GM21526 (cell line): ENCODE data around the gene ANKRD35.

Source experiments
- ATAC-seq: cut with Tn5 transposase; IDR thresholded peaks from one replicate; pipeline ENCODE4 v1.9.1; 2021; ENCODE audit warnings: moderate library complexity; ENCODE audit not compliant: unreplicated experiment, low FRiP score

The ANKRD35 gene

DNA sequence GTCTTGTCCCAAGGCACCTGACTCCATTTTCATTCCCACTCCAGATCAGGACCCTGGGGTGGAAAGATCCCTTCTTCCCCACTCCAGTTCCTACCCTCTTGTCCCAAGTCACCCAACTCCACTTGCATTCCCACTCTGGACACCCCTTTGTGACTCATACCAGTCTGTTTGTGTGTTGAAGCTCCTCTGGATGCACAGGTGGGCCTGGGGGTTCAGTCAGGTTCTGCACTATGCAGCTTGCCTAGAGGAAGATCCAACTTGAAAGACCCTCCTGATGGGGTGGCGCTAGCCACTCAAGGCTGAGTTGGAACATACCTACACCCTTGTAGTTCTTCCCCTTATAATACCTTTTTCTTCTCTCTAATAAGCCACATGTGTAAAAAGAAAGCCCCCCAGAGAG, 9.8 kb upstream of the ANKRD35 start:
- no peak for ATAC-seq

DNA sequence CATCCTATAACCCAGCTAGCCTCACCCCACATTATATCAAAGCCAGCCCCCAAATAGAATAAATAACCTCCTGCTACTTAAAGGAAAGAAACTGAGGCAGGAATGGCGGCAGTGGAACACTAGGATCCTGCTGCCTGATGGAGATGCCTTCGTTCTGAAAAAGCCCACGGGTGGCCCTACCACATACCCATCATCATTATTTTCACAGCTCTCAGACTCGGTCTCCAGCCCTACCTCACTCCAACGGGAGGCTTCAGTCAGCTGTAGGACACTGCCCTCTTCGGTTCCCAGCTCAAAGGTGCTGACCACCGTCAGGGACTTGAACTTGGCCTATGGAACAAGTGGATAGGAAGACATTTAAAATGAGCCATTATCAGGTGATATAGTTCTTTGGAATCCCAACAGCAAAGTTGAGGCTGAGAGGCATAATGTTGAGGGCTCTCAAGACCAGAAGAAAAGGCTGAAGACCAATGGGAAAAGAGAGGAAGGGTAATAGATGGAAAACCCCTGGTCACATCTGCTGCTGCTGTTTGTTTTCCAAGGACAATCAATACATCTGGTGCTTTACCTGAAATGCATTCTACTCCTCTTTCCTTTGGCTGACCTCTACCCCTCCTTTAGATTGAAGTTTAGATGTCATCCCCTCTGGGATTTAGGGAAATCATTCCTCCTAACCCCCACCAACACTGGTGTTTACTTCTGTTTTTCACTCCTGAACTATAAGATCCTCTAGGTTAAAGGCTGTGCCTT, 7.8 kb upstream of the ANKRD35 start:
- no peak for ATAC-seq

DNA sequence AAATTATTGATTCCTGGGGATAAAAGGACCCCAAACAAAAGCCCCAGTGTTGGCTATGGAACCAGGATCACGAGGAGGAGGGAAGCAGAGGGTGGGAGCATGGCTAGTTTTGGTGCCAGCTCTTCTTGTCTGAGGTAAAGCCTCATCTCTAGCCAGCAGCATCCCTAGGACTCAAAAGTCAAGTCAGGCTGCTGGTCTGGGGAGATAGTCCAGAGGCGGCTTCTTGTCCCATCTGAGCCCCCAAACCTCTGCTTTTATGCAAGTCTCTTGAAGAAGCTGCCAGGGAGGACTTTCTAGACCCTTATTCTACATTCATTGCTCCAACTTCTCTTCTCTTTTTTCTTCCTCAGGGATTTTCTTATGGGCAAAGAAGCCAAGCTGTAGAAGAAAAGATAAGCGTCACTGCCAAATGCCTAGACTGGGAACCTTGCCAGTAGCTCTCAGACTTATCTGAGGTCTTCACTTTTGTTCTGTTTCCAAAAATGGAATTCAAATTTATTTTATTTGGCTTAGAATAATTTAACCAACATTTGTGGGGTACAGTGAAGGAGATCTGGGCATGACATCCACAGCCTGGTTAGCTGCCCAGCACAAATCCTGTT, 6.9 kb upstream of the ANKRD35 start:
- ATAC-seq = no peak

DNA sequence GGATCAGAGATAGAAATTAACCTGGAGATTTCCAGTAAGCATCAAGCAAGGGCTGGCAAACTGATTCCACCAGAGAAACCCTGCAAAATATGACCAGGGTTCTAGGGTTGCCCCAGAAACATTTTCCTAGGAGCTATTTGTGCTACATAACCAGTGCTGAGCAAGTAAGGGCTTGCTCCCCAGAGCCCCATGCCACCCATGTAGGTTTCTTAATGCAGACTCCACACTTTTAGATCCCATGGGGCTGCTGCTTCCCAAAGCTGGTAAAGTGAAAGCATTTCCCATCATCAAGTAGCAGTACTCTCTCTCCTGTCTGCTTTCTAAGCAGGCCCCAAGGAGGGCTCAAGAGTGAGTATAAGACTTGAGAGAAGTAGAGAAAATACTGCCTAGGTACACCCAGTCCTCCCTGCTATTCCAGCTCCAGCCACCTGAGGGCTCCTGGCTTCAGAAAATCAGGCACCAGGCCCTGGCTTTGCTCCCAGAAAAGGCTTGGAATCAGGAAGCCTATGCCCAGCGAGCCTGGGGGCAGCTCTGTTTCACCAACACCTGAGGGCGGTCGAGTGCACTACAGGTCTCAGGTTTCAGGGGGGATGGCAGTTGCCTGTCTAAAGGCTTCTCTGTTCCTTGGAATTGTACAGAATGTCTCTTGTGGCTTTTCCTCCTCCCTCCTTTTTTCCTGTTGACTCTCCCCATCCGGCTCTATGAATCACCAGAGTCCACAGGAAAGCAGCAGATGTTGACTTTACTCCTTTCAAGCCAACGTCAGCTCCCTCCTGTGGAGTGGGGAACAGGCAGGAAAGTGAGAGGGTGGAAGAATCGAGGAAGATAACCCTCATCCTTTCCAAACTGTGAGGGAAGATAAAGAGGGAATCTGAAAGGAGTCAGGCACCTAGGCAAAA, 6.2 kb upstream of the ANKRD35 start:
- no peak for ATAC-seq

DNA sequence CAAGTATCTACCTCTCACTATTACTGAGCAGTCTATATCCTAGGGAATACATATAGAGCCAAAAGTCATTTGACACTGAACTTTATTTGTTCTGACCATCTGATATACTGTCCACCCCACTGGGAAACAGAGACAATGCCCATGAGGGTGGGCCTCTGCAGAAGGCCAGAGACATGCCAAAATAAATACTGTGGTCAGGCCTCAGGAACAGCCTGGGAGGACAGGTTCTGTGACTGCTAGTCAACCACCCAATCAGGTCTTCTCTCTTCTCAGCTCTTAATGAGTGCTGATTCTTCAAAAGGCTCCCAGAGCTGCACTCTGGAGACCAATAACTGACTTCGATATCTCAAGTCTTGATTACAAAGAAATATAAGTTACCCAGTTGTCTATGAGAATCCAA, 5.5 kb upstream of the ANKRD35 start:
- ATAC-seq = no peak

DNA sequence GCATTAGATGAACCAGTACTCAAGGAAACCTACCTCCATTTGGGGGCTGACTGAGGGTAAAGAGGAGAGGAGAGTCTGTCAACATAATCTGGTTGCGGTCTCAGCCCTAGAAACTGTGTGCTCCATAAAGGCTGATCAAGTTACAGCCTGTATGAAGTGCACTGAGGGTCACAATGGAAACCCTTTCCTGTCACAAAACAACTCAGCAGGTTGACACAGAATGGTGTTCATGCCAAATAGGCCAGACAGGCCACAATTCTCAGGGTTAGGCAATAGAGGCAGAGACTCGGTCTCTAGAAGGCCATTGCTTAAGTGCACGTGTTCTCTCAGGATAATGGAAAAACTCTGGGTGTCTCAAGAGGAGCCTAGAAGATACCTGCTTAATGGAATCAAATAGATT, 4.1 kb upstream of the ANKRD35 start:
- no peak for ATAC-seq

DNA sequence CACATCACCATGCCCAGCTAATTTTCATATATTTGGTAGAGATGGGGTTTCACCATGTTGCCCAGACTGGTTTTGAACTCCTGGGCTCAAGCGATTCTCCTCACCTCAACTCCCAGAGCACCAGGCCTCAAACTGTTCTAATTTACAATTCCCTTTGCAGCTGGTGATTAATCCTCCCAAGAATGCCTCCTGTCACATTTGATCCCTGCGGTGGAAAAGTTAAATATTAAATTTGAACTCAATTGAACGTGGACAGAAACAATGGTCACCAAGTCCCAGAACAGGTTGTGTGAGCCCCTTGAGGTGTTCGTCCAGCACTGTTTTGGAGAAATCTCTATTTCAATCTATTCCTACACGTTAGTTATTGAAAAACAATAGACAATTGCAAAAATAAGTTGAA, 2.0 kb upstream of the ANKRD35 start:
- no peak for ATAC-seq

DNA sequence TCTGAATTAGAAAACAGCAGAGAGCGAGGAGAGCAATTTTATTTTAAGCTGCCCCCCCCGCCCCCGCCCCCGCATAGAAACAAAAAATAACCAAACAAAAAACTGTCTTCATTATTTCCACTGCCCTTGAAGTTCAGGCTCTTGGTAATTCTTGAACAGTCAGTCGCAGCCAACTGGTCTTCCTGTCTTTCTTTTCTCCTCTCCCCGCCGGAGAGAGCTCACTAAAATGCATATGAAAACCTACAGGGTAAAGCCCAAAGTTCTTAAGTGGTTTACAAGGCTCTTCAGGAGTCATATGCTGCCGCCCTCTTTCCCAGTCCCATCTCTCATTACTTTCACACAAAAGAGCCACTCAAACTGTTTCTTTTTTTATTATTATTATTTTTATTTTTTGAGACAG, 1.1 kb upstream of the ANKRD35 start:
- no peak for ATAC-seq

DNA sequence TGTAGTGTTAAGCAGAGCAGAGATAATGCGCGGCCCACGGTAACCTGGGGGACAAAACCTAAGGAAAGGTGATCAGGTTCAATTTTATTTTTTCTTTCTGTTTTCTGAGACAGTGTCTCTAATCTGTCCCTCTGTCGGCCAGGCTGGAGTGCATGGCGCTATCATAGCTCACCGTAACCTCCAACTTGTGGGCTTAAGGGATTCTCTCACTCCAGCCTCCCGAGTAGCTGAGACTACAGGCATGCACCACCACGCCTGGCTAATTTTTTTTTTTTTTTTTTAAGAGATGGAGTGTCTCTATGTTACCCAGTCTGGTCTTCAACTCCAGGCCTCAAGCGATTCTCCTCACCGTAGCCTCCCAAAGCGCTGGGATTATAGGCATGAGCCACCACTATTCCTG, 724 bp upstream of the ANKRD35 start:
- no peak for ATAC-seq

DNA sequence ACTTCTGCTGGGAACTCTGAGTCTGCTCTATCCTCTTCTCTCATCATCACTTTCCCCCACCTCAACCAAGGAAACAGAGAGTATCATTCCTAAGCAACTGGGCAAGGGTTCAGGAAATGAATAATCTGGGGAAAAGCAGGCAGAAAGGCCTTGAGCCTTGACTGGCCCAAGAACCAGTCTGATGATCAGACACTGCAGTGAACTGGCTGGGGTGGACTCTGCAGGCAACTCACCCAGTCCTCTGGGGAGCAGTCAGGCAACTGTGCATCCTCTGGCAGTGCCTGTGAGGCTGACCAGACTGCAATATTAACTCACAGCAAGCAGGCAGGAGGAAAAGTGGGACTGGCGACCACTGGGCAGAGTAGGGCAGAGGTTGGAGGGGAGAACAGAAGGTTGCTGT, 991 bp downstream of the ANKRD35 start:
- no peak for ATAC-seq

DNA sequence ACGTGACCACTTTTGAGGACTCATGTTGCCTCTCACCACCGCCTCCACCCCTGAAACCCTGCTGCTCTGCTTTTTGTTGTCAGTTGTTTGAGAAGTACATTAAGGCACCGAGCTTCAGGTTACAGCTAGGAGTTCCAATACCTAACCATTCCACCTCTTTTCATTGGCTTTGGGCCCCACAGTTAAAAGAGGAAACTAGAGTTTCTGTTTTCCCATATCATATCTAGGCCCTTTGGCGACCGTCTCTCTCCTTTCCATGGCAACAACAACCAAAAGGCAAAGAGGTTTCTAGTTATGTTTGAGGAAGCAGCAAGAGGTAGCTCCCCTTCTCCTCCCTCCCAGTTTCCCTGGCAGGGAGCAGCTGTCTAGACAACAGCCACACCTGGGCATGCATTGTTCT, 5.9 kb downstream of the ANKRD35 start:
- no peak for ATAC-seq

DNA sequence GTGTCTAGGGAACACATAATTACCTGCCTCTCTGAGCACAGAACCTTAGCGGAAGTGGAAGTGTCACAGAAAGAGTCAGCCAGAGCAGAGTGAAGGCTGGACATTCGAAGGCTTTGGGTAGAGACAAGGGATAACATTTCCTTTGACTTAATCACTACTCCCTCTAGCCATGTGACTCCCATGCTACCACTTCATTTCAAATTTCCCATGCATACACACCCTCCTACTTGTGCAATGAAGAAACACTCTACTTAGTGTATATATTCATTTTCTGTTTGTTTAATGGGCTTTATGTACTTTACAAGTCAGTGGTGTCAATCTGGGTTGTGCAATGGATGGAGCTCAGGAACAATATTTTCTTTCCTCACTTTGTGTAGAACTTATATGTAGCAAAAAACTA, 6.9 kb downstream of the ANKRD35 start:
- no peak for ATAC-seq

DNA sequence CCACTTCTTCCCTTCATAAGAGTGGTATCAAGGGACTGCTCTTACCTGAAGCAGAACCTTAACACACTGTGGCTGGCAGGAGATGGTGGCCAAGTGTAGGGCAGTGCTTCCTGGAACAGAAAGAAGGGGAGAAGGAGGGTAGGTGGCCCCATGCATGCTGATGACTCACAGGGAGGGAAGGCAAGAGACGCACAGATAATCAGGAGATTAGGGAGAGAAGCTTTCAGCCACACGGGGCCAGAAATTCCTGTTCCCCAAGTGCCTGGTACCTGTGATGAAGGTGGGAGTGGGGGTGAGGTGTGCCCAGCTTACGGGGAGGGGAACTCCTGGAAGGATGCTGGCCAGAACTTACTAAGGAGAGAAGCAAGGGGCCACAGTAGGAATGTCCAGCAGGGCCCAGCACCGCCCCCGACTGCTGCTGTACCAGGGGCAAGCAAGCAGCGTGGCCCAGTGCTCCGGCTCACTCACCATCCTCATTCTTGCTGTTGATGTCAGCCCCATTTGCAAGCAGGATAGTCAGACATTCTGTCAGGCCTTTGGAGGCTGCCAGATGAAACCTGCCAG, 7.7 kb downstream of the ANKRD35 start:
- ATAC-seq = no peak

DNA sequence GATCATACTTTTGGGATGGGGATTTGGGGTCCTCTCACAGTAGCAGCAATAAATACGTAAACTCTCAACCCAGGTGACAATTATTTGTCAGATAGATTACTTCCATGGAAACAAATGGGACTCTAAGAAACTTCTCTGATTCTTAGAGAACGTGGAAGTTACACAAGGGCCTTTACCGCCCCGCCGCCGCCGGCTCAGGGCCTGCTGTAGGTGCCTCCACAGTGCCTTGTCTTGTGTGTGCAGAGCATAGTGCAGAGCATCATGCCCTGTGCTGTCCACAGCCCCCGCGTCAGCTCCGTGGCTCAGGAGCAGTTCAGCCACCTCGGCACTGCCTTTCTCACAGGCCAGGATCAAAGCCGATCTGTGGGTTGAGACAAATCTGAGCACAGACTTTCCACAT, 11.0 kb downstream of the ANKRD35 start:
- ATAC-seq = no peak

DNA sequence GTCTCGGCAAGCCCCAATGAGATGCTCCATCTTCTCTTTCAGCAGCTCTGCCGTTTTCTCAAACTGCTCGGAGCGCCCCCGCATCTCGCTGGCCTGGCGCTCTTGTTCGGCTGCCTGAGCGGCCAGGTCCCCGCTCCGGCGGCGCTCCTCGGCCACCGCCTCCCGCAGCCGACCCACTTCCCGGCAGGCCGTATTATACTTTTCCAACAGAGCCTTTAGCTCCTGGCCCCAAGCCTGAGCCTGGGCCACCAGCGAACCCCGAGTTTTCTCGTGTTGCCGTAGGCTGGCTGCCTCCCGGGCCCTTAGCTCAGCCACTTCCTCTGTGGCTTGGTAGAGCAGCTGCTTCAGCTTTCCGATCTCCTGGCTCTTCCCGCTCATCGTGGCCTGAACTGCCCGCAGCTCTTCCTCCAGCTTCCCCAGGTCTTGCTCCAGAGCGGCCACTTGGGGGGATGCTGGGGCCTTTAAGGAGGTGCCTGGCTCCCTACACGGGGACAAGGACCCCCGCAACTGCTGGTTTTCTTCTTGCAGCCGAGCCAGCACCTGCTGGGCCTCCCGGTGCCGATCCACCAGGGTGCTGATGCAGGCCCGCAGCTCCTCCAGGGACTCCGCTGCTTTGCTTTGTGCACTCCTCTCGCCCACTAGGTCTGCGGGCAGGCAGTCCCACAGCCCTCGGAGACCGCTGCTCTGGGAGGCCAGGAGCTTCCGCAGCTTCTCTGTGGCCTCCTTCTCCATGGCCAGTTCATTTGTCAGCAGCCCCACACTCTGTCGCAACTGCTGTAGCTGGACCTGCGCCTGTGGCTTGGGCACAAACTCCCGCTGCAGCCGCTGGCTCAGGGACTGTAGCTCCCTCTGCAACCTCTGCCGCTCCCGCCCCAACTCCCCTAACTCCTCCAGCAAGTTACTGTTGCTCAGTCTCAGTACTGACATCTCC, 13.4 kb downstream of the ANKRD35 start:
- no peak for ATAC-seq

DNA sequence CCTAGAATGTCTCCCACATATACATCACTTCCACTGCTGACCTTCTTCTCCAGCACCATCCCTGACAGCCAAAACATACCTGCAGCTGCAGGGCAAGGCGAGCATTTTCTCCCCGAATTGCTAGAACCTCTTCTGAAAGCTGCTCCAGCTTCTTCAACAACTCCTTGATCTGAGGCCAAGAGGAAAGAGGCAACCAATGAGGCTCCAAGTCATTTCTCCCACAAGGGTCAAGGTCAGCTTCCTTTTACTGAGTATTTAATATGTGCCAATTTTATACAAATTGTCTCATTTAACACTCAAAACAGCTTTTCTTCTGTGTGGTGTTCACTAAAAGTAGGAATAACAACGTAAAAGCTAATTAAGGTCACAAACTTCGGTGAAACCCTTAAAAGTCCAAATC, 17.4 kb downstream of the ANKRD35 start:
- ATAC-seq = no peak

DNA sequence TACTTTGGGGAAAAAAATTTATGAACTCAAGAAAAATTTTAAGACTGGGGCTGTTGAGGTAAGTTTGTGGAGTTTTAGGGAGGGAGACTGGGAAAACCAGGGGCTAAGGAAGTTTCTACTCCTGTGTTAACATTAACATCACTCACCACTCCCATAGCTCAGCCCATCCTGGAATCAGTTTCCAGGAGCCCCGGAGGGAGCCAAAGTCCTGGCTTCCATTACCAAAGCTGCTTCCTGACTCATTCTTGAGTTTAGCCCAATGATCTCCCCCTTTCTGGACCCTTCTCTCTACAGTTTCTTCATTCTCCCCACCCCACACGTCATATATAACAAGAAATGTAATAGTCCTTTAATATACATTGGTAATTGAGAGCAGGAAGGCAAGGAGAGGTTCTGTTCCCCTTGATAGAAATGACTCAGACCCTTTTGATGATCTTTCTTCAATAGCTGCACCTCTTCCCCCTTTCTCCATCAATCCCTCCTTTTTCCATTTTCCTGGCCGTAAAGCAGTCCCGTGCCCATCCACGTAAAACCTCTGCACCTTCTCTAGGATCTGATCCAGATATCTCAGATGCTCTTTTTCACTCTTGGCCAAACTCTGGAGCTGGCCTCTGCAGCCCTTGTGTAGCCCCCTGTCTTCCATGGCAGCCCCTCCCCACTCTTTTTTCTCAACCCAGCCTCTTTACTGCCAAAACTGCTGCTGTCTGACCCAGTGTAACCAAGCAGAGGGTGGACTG, 22.2 kb downstream of the ANKRD35 start:
- ATAC-seq = no peak

DNA sequence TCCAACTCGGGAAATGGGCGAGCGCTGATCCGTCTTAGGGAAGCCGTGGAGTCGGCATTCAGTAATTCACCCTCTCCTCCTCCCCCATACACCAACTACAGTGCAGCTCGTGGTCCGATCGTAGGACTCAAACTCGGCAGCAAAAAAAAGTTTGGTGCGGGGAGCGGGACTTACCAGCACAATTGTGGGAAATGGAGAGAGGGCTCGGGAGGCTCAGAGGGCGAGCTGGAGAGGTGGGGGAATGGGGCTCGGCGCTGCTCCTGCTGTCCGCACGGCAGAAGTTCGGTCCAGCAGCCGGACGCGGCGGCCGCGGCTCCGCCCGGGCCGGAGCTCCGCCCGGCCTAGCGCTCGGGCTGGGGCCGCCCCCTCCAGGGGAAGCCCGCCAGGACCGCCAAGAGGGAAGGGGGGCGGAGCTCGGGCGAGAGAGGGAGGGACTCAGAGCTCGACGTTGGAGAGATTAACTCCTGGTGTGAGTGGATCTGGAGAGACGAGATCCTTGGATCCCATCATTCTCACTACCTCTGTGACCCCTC, 26.1 kb downstream of the ANKRD35 start:
- ATAC-seq = peak; percentile 66

DNA sequence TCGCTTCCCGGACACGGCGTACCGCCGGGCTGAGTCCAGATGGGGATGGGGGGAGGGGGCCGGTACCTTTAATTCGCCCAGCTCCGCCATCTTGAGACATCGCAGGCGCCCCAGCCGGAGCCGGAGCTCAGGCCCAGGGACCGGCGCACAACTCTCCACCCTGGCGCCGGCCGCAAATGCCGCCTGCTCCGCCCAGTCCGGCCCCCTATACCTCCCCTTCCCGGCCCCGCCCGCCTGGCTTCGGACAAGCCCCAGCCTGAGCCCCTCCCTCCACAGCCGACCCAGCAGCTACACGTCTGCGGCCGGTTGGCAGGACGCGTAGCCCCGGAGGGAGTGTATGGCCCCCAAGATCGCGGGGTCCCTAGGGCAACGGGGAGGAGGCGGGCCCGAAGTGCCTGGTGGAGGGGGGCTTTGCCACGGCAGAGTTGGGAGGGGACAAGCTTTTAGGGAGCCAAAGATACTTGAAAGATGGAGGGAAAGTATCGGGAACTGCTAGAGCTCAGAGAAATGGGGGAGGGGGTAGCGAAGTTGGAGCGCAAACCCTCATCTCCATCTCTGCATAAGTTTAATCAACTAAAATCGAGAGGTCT, 26.7 kb downstream of the ANKRD35 start, which contains the start of gene PIAS3:
PIAS3 (minus strand) TSS at position 181 of the 590 bp plus-strand sequence; CDS start at position 90, 91 bp downstream.
- ATAC-seq = peak; percentile 83
